Activated CD8-positive, alpha-beta memory T cell treated with anti-CD3 and anti-CD28 coated beads, Interleukin-2, amount 50 U/mL, for 4 hours (primary cell): ENCODE measurements around the gene ZBTB21.

Experiments
- DNase-seq: peaks from one replicate; pipeline ENCODE4 v3.0.0-alpha.2; 2020

The ZBTB21 gene

DNA sequence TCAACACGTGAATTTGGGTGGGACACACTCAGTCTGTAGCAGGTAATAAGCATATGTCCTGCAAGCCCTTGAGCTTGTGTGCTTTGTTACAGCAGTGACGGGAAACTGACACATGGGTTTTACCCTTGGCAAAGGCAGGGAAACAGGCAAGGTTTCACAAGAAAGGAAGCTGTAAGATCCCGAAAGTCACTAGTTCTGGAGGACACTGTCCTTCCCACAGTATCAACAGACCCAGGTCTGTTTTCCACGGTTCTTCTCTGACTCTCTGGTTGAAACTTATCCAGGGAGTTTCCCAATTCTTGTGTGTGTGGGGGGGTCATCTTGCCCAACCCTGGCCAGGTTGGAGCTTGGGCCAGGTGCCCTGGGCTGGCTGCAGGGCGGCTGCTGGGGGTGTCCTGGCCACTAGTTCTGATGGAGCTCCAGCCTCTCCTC is 29.3 kb upstream of the ZBTB21 start:
- DNase-seq, result no peak

GRCh38 chr21:42038826-42039425 is 28.8 kb upstream of the ZBTB21 start:
- DNase-seq, result no peak

DNA sequence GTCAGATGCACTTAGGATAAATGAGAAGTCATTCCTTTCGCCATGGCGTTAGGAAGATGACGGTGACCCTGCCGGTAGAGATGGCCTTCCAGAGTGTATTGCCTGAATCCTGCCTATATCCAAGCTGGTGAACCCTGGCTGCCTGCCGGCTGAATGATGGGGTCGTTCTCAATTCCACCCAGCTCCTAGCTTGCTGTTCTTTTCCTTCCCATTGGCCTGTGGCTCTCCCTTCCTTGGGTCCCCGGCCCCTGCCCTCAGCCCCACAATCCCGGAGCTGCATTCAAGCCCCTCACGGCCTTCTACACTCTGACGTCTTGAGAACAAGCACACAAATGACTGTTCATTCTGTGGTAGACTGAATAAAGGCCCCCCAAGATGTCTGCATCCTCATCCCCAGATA is 28.2 kb upstream of the ZBTB21 start:
- no peak for DNase-seq

- no peak for DNase-seq
These were observed 27.8 kb upstream of the ZBTB21 start for GRCh38 chr21:42037943-42038342.

DNA sequence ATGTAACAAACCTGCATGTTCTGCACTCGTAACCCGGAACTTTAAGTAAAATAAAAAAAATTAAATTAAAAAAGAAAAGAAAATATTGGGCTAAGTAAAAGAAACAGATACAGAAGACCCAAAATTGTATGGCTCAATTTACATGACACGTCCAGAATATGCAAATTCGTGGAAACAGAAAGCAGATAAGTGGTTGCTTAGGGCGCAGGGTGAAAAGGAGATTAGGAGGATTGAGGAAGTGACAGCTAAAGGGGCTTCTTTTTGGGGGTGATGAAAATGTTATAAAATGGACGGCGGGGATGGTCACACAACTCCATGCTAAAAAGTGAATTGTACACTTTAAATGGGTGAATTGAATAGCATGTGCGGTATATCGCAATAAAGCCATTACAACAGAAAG is 27.4 kb upstream of the ZBTB21 start:
- DNase-seq, result no peak

DNA sequence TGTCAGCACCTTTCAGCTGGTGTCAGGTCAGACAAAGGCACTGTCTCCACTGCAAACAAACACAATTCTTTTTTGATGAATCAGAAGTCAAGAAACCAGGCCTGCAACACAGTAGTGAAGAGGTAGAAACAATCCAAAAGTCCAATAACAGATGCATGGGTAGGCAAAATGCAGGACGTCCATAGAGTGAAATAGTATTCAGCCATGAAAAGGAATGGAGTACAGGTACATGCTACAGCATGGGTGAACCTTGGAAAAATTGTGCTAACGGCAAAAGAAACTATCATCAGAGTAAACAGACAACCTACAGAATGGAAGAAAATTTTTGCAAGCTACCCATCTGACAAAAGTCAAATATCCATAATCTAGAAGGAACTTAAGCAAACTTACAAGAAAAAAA is 26.2 kb upstream of the ZBTB21 start:
- DNase-seq, result no peak

GRCh38 chr21:42032968-42033367 is 22.8 kb upstream of the ZBTB21 start:
- DNase-seq, result no peak

DNA sequence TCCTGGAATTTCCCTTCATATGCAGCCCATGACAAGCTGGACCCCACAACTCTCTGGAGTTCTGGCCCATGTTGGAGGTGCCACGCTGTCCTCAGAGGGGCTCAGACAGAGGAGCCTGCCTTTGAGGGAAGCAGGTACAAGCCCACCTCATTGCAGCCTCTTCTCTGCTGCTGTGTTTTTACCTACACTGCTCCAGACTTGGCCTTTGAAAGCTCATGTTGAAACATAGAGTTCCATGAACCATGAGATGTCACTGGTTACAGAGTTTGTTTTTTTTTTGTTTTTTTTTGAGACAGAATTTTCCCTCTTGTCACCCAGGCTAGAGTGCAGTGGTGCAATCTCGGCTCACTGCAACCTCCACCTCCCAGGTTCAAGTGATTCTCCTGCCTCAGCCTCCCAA is 22.1 kb upstream of the ZBTB21 start:
- no peak for DNase-seq

DNA sequence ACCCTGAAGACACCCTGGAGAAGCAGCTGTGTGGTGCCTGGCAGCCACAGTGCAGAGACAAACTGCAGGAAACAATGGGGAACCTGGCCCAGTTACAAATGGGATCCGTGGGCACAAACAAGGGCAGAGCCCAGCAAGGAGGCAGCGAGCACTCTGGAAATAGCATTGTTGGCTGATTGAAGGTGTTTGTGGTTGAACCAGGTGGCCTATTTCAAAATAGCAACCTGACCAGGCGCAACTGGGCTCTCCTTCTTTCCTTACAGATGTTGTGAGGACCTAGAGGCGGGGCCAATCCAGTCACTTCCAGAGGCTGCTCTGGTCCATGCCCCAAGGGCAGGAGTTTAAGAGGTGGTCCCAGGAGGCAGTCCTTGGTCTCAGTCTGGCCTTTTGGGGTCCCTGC is 21.7 kb upstream of the ZBTB21 start:
- DNase-seq, result no peak

DNA sequence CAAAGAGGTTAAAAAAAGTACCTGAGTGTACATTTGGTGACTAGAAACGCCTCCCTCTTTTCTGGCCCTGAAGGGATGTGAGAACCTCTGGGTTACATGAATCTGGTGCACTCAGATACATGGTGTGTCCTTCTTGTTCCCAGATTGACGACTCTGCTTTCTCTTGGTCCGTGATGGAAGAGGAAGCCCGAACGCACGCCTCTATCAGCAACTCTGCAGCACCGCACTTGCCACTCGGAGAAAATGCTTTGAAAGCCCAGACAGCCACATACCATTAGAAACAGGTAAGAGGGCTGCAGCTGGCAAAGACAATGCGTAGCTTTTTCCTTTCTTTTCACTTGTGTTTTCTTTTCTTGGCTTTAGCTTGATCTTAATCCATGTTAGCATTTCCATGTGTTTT is 21.1 kb upstream of the ZBTB21 start:
- no peak for DNase-seq

GRCh38 chr21:42030311-42030710 is 20.2 kb upstream of the ZBTB21 start:
- no peak for DNase-seq

- no peak for DNase-seq
These were observed 18.7 kb upstream of the ZBTB21 start for GRCh38 chr21:42028766-42029425.

GRCh38 chr21:42027822-42028765 is 17.9 kb upstream of the ZBTB21 start:
- DNase-seq, result no peak

- DNase-seq, result no peak
These were observed 17.1 kb upstream of the ZBTB21 start for GRCh38 chr21:42027085-42027821.

DNA sequence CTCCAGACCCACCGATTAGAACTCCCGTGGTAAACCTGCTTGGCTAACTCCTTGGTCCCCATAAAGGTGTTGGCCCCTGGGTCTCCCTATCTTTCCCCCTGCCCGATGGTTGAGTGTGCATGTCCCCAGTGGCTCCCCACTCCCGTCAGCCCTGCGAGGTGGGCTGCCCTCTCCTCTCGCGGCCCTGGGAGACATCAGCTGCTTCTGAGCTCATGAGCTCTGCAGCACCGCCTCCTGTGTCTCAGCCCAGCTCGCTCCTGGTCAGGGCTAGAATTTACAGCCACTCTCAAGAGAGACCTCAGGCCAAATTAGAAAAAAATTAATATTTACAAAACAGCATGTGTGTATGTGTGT is 15.9 kb upstream of the ZBTB21 start:
- no peak for DNase-seq

DNA sequence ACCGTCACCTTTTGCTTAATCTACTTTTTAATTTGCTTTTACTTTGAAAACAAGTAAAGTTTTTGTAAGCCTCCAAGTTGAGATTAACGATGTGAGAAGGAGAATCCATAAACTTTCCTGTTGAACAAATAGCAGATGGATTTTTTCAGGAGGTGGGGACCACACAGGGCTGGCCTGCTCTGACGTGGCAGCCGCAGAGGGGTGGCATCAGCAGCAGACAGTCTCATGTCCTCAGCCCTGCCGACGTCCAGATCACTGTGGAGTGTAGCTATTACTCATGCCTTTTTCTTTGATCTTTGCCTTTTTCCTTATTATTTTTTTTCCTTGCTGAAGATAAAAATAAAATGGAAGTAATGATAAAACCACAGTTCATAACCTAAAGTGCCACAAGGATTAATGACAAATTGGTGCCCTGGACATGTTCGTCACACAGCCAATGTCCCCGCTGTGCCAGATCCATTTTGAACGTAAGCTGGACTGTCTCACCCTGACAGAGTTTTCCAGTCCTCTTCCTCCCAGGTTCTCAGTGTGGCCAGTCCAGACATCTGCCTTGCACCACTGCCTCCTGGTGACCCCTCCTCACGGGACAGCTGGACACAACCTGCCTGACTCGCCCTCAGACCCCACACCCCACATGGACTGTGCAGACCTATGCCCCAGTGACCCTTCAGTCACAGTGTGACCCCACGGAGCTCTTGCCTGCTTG is 15.4 kb upstream of the ZBTB21 start:
- DNase-seq, result no peak

- DNase-seq, result no peak
These were observed 12.7 kb upstream of the ZBTB21 start for GRCh38 chr21:42022906-42023305.

GRCh38 chr21:42022091-42022430 is 11.9 kb upstream of the ZBTB21 start:
- no peak for DNase-seq

- no peak for DNase-seq
These were observed 11.4 kb upstream of the ZBTB21 start for GRCh38 chr21:42021371-42022090.

- no peak for DNase-seq
These were observed 9.5 kb upstream of the ZBTB21 start for GRCh38 chr21:42019706-42020105.

GRCh38 chr21:42019101-42019605 is 9.0 kb upstream of the ZBTB21 start:
- DNase-seq, result no peak

DNA sequence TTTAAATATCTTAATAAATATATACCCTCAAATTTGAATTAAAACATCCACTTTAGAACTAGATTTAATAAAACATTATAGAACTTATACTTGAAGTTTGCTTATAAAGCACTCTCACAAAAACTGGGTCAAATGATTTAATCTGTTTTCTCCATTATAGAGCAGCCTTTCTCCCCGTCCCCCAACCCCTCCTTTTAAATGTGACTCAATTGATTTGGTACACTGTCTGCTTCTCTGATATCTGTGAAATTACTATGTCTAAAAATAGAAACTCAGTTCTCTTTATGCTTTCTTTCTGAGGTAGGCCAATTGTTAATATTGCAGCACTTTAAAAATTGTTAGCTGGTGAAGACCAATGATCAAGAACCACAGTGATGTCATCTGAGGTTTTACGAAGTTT is 6.9 kb upstream of the ZBTB21 start:
- DNase-seq, result no peak
